T-helper 1 cell treated with Interleukin-12 subunit alpha and Interleukin-12 subunit beta and Interleukin-4 antibody, amounts not matched to agents 30 μg/mL and 1 μg/mL, for 36 hours (primary cell): ENCODE data around the gene OR6V1.
"Not testable (repeated sequence)": the region's sequence is repeated elsewhere in the genome, so short reads cannot be mapped to it uniquely, and the experiment has no call there.

Experiments used
- H3K27ac Mint-ChIP-seq: one replicate; pipeline ENCODE4 v1.8.0; 2021; ENCODE audit warnings: mild to moderate bottlenecking, mixed read lengths
- H3K27me3 Mint-ChIP-seq: one replicate; pipeline ENCODE4 v1.8.0; 2021; ENCODE audit warnings: low read depth, mixed read lengths
- H3K36me3 Mint-ChIP-seq: one replicate; pipeline ENCODE4 v1.8.0; 2021; ENCODE audit warnings: low read depth, mixed read lengths
- H3K4me1 Mint-ChIP-seq: one replicate; pipeline ENCODE4 v1.8.0; 2021; ENCODE audit warnings: low read depth, mixed read lengths
- H3K4me3 Mint-ChIP-seq: one replicate; pipeline ENCODE4 v1.8.0; 2021; ENCODE audit warnings: mild to moderate bottlenecking, moderate library complexity, mixed read lengths
- H3K9me3 Mint-ChIP-seq: one replicate; pipeline ENCODE4 v1.8.0; 2021; ENCODE audit warnings: mixed read lengths

Gene OR6V1

DNA sequence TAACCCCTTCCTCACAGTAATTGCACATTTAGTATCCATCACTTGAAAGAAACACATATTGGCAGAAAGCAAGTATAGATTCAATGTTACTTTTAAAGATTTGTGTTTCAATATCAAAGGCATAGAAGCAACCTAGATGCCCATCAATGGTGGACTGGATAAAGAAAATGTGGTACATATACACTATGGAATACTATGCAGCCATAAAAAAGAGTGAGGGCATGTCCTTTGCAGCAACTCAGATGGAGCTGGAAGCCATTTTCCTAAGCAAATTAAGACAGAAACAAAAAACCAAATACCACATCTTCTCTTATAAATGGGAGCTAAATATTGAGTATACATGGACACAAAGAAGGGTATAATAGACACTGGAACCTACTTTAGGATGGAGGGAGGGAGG is 3.6 kb downstream of the OR6V1 start:
- H3K9me3 Mint-ChIP-seq = no peaks in the 10 kb centered on the region
- H3K27ac Mint-ChIP-seq = no peak overlapping the region
- H3K36me3 Mint-ChIP-seq = no peaks in the 10 kb centered on the region
- H3K27me3 Mint-ChIP-seq = no peaks in the 10 kb centered on the region
- no peak overlapping the region for H3K4me3 Mint-ChIP-seq
- no peaks in the 10 kb centered on the region for H3K4me1 Mint-ChIP-seq

- Mint-ChIP-seq H3K27ac (no peak overlapping the region), H3K36me3 (no peaks in the 10 kb centered on the region), H3K27me3 (no peaks in the 10 kb centered on the region)
Measured at GRCh38 chr7:143063741-143064140, 11.6 kb downstream of the OR6V1 start.

DNA sequence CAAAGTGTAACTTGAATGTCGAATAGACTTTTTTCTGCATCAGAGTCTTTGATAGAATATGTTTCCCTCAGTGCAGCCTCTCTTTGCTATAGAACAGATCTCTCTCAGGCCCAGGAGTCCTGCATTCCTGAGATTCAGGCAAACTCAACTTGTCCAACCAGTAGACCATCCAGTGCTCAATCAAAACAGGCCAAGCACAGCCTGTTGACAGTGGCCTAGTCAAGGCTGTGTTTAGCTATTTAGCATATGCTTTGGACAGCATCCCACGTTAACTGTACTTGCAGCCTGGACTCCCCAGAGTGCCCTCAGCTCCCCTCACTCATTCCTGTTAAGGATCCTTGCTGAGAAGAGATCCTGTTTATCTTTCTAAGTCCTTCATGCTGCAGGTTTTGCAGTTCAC is 16.3 kb downstream of the OR6V1 start:
- Mint-ChIP-seq H3K27ac (no peak overlapping the region), H3K4me3 (no peak overlapping the region), H3K4me1 (no peaks in the 10 kb centered on the region), H3K9me3 (no peaks in the 10 kb centered on the region), H3K27me3 (peaks cover 3% of the 10 kb centered on the region), H3K36me3 (no peaks in the 10 kb centered on the region)

More at GRCh38 chr7:143063741-143064140, 11.6 kb downstream of the OR6V1 start:
- Mint-ChIP-seq H3K4me3 (no peak overlapping the region), H3K9me3 (no peaks in the 10 kb centered on the region), H3K4me1 (no peaks in the 10 kb centered on the region)

- no peaks in the 10 kb centered on the region for H3K4me1 Mint-ChIP-seq
- no peak overlapping the region for H3K27ac Mint-ChIP-seq
- no peaks in the 10 kb centered on the region for H3K36me3 Mint-ChIP-seq
Measured at GRCh38 chr7:143069912-143070500, 17.9 kb downstream of the OR6V1 start.

GRCh38 chr7:143073556-143073955 is 21.4 kb downstream of the OR6V1 start:
- H3K27ac Mint-ChIP-seq = no peak overlapping the region
- no peaks in the 10 kb centered on the region for H3K36me3 Mint-ChIP-seq
- H3K27me3 Mint-ChIP-seq = peaks cover 3% of the 10 kb centered on the region
- H3K9me3 Mint-ChIP-seq = no peaks in the 10 kb centered on the region
- no peaks in the 10 kb centered on the region for H3K4me1 Mint-ChIP-seq
- H3K4me3 Mint-ChIP-seq = no peak overlapping the region

More at GRCh38 chr7:143069912-143070500, 17.9 kb downstream of the OR6V1 start:
- Mint-ChIP-seq H3K27me3 (peaks cover 3% of the 10 kb centered on the region), H3K4me3 (no peak overlapping the region), H3K9me3 (no peaks in the 10 kb centered on the region)

- Mint-ChIP-seq H3K4me1 (no peaks in the 10 kb centered on the region), H3K4me3 (no peak overlapping the region), H3K9me3 (no peaks in the 10 kb centered on the region), H3K27me3 (no peaks in the 10 kb centered on the region), H3K27ac (no peak overlapping the region), H3K36me3 (no peaks in the 10 kb centered on the region)
Measured at GRCh38 chr7:143074141-143074540, 22.0 kb downstream of the OR6V1 start.

- H3K4me1 Mint-ChIP-seq = no peaks in the 10 kb centered on the region
- no peaks in the 10 kb centered on the region for H3K9me3 Mint-ChIP-seq
- no peak overlapping the region for H3K27ac Mint-ChIP-seq
- H3K36me3 Mint-ChIP-seq = no peaks in the 10 kb centered on the region
- H3K27me3 Mint-ChIP-seq = no peaks in the 10 kb centered on the region
- no peak overlapping the region for H3K4me3 Mint-ChIP-seq
Measured at GRCh38 chr7:143085109-143085508, 33.0 kb downstream of the OR6V1 start.

DNA sequence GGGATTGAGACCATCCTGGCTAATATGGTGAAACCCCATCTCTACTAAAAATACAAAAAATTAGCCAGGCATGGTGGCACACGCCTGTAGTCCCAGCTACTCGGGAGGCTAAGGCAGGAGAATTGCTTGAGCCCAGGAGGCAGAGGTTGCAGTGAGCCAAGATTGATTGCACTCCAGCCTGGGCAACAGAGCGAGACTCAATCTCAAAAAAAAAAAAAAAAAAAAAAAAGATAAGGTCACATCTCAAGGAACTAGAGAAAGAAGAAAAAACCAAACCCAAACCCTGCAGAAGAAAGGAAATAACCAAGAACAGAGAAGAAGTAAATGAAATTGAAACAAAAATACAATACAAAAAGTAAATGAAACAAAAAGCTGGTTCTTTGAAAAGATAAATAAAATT is 33.5 kb downstream of the OR6V1 start:
- H3K27me3 Mint-ChIP-seq, H3K4me1 Mint-ChIP-seq, H3K4me3 Mint-ChIP-seq, H3K27ac Mint-ChIP-seq, H3K36me3 Mint-ChIP-seq, H3K9me3 Mint-ChIP-seq: not testable (repeated sequence)

GRCh38 chr7:143088549-143089231 is 36.5 kb downstream of the OR6V1 start:
- not testable (repeated sequence) for H3K9me3 Mint-ChIP-seq, H3K4me1 Mint-ChIP-seq, H3K27me3 Mint-ChIP-seq, H3K36me3 Mint-ChIP-seq, H3K4me3 Mint-ChIP-seq, H3K27ac Mint-ChIP-seq

GRCh38 chr7:143096146-143096545 is 44.0 kb downstream of the OR6V1 start:
- Mint-ChIP-seq H3K4me1 (no peaks in the 10 kb centered on the region), H3K27ac (no peak overlapping the region), H3K4me3 (no peak overlapping the region), H3K9me3 (peaks cover 12% of the 10 kb centered on the region), H3K36me3 (no peaks in the 10 kb centered on the region), H3K27me3 (no peaks in the 10 kb centered on the region)

GRCh38 chr7:143099579-143099978 is 47.4 kb downstream of the OR6V1 start:
- not testable (repeated sequence) for H3K4me1 Mint-ChIP-seq, H3K27me3 Mint-ChIP-seq, H3K36me3 Mint-ChIP-seq, H3K4me3 Mint-ChIP-seq, H3K27ac Mint-ChIP-seq
- peaks cover 12% of the 10 kb centered on the region for H3K9me3 Mint-ChIP-seq
